ENCODE results near the gene CTLA4.

CTLA4 gene

GRCh38 chr2:203890733-203891132, 23.2 kb downstream of the CTLA4 start:
- DNase-seq (ENCODE audit: low read depth in 2 of 3, low spot score in 2 of 3): no peak

DNA sequence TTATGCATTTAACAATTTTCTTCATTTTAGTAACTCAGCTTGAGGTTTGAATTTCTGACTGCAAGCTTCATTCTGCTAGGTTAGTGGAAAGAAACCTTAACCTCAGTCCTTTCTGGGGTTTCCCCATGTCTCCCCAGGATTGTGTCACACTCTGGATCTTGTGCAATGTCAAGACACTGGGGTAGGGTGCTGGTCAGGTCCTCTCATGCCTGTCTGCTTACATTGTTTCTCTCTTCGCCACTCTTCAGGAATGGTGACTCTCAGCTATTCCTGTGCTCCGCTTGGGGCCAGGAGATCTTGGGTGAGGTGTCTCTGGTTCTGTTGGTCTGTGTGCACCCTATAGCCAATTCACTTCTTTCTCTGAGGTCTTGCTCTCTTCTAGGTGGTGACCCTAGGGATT, 23.9 kb downstream of the CTLA4 start:
- no peak for DNase-seq (ENCODE audit: low read depth in 2 of 3, low spot score in 2 of 3)

GRCh38 chr2:203892207-203892606, 24.6 kb downstream of the CTLA4 start:
- DNase-seq (ENCODE audit: low read depth in 2 of 3, low spot score in 2 of 3): no peak

- no peak for DNase-seq (ENCODE audit: low read depth in 2 of 3, low spot score in 2 of 3)
Observed at GRCh38 chr2:203893401-203893800, 25.8 kb downstream of the CTLA4 start.

DNA sequence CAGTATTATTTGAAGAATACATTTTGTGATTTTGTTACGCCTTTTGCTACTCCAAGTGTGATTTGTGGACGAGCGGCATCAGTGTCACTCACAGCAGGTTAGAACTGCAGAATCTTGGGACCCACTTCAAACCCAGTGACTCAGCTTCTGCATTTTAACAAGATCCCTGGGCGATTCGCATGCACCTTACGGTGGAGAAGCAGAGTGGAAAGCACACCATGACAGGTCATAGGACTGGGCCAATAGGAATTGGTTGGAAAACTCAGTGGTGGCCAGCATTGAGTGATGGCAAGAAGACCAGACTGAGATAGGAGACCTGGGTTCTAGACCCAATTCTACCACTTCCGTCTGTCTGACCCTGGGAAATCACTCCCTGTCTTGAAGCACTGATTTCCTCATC, 26.3 kb downstream of the CTLA4 start:
- no peak for DNase-seq (ENCODE audit: low read depth in 2 of 3, low spot score in 2 of 3)

GRCh38 chr2:203894262-203894661, 26.7 kb downstream of the CTLA4 start:
- no peak for DNase-seq (ENCODE audit: low read depth in 2 of 3, low spot score in 2 of 3)

DNA sequence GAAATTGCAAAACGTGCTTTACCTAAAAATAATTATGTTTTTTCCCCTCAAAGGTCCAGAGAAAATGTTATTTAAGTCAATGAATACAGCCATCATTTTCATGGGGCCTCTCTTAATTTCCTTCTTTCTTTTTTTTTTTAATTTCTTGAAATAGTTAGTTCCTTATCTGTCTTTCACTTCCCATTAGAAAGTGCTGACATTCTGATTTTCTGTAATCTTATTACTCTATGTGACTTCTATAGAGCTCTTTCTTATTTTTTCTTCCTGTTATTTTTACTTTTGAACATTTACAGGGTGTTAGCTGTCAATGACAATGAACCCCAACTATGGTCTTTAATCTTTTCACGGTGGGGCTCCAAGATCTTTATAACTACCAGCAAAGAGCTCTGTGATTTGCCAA, 30.0 kb downstream of the CTLA4 start:
- DNase-seq (ENCODE audit: low read depth in 2 of 3, low spot score in 2 of 3): no peak

DNA sequence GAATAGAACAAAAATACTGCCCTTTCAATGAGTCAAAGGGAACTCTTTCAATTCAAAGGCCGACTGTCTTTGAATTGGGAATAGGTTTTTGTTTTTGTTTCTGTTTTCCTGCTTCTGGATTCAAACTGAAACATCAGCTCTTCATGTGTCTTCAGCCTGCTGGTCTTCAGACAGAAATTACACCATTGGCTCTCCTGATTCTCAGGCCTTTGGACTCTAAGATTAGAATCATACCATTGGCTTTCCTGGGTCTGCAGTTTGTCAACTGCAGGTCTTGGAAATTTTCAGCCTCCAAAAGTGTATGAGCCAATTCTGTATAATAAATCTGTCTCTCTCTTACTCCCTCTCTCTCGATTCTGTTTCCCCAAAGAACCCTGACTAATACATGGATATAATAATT, 31.1 kb downstream of the CTLA4 start:
- DNase-seq (ENCODE audit: low read depth in 2 of 3, low spot score in 2 of 3): no peak

DNA sequence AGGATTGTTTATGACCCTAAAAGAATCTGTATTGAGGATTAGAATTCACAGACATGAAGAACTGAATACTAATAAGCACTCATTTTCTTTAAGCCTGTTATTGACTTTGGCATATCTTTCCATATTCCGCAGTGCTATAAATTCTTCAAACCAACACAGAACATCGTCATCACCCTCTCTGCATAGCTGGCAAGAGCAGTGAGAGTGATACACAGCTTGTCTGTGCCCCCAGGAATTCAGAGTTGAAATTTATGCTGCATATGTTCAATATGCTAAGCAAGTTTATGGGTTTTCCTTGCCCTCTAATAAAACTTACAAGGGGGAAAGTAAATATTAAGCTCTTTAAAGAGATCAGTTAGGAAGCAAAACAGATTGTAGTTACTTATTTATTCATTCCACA, 32.7 kb downstream of the CTLA4 start:
- DNase-seq (ENCODE audit: low read depth in 2 of 3, low spot score in 2 of 3): no peak

- DNase-seq (ENCODE audit: low read depth in 2 of 3, low spot score in 2 of 3): no peak
Observed at GRCh38 chr2:203904022-203904421, 36.5 kb downstream of the CTLA4 start.

GRCh38 chr2:203905656-203906055, 38.1 kb downstream of the CTLA4 start:
- no peak for DNase-seq (ENCODE audit: low read depth in 2 of 3, low spot score in 2 of 3)

DNA sequence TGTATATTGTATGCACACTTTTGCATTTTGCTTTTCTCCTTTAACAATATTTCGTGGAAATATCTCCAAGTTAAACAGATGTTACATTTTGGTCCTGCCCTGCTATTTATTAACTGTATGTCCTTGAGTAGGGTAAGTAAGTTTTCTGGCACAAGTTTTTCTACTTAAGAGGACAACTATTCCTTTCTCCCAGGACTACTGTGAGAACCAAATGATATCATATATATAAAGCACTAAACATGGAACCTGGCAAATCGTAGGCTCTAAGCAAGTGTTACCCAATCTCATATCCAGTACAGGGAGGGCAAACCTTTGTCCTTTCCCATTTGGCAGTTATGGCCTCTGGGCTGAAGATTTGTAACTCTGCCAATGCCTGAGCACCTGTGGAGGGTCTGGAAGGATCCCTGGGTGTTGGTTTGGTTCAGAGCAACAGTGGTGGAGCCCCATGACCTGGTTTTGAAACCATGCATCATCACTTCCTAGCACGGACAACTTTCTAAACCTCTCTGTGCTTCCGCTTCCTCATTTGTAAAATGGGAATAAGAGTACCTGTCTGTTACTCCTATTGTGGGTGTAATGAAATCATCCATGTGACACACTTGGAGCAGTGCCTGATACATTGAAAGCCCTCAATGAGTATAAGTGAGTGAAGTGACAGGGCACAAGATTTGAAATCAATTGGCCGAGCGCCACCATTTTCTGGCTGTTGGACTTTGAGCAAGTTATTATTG, 40.7 kb downstream of the CTLA4 start:
- no peak for DNase-seq (ENCODE audit: low read depth in 2 of 3, low spot score in 2 of 3)

DNA sequence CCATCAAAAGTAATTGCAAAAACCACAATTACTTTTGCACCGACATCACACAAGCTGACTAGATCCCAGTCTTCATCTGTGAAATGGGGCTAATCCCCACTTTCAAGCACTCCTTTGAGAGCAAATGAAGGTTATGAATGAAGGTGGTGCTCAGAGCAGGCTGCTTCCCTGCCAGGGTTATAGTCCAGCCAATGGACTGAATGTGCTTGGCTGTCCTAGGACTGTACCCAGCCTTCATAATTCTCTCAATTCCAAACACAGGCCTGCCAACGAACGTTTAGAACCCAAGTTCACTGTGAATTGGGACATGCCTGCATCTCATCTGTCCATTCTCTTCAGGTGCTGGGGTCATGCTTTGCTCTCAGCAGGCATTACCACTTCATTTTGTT, 41.2 kb downstream of the CTLA4 start:
- DNase-seq (ENCODE audit: low read depth in 2 of 3, low spot score in 2 of 3): no peak

- no peak for DNase-seq (ENCODE audit: low read depth in 2 of 3, low spot score in 2 of 3)
Observed at GRCh38 chr2:203909261-203909967, 41.8 kb downstream of the CTLA4 start.

- no peak for DNase-seq (ENCODE audit: low read depth in 2 of 3, low spot score in 2 of 3)
Observed at GRCh38 chr2:203909974-203910373, 42.4 kb downstream of the CTLA4 start.

DNA sequence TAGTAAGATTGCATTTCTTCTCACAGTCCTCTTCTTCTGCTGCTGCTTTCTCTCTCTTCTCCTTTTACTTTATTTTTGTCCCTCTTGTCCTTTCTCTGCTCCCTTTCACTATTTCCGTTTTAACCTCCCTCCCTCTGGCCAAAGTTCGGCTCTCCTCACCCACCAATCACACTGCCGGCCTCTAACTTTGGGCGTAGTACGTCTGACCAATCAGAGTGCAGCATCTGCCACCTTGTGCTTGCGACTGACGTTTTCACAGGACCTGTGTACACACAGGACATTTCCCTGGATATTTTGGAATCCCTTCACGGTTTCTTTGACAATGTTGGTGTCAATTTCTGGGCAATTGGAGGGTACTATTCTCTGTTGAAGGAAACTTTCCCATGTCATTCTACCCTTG, 46.4 kb downstream of the CTLA4 start:
- no peak for DNase-seq (ENCODE audit: low read depth in 2 of 3, low spot score in 2 of 3)

DNA sequence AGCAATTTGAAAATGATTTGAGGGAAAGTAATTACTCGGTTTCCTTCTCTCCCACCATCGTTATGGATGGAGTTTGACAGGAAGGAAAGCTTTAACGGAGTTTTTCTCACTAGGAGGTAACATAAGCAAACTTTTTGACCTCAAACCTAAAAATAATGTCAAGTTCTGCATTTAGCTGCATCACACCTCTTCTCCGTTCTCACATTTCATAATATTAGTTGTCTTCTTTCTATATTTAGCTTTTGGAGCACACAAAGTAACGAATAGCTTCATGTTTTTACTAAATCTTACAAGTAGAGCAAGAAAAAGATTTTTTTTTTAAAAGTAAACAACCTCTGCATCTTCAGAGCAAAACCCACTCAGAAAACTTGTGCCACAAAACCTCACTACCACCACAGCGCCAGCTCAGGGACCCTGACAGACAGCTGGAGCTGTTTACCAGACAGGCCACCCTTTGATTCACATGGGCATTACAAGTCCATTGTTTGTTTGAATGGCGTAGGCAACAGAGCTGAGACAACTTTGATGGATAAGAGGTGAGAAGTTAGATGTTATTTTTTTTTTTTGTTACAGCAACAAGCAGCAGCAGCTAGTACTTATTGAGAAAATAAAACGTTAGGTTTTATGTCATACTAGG, 47.1 kb downstream of the CTLA4 start:
- DNase-seq (ENCODE audit: low read depth in 2 of 3, low spot score in 2 of 3): no peak

GRCh38 chr2:203915256-203915655, 47.7 kb downstream of the CTLA4 start:
- DNase-seq (ENCODE audit: low read depth in 2 of 3, low spot score in 2 of 3): no peak

DNA sequence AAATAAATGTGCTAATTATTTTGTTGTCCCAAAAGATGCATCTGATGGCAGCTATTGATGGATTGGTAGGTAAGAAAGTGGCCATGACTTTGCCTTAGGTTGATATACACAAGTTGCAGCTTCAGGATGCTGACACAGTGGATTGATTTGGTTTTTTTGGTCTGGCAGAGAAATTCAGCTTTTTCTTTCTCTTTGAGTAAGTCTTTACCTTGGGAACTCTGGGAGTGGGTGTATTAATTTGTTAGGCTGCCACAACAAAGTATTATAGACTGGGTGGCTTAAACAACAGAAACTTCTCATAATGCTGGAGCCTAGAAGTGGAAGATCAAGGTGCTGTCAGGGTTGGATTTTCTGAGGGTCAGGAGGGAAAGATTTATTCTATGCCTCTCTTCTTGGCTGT, 49.2 kb downstream of the CTLA4 start:
- DNase-seq (ENCODE audit: low read depth in 2 of 3, low spot score in 2 of 3): no peak

GRCh38 chr2:203918264-203918663, 50.7 kb downstream of the CTLA4 start:
- no peak for DNase-seq (ENCODE audit: low read depth in 2 of 3, low spot score in 2 of 3)

GRCh38 chr2:203918839-203919238, 51.3 kb downstream of the CTLA4 start:
- DNase-seq (ENCODE audit: low read depth in 2 of 3, low spot score in 2 of 3): no peak

Measured in activated CD8-positive, alpha-beta memory T cell treated with anti-CD3 and anti-CD28 coated beads for 48 hours (primary cell).